Measurements from ENCODE around the gene CLDN16.

Gene CLDN16

DNA sequence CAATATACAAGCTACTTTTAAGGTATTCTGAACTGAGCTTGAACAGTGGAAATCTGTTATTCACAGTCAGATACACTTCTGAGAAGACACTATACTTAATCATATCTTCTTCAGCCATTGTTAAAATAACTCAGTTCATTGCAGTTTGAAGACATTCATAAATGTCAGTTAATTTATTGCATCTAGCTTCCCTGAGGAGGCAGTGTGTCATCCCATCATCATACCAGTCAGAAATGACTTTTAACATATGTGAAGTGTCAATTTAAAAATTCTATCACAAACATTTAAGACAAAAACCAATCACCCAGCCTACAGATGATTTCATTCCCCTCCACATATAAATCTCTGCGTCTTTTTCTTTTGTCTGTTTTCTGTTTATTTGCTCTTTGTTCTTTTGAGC is 54.3 kb downstream of the CLDN16 start:
- DNase-seq (ENCODE audit: low read depth in 2 of 2) = no peak

GRCh38 chr3:190443257-190443656 is 55.3 kb downstream of the CLDN16 start:
- DNase-seq (ENCODE audit: low read depth in 2 of 2) = no peak

- no peak for DNase-seq (ENCODE audit: low read depth in 2 of 2)
Measured at GRCh38 chr3:190444006-190444405, 56.0 kb downstream of the CLDN16 start.

DNA sequence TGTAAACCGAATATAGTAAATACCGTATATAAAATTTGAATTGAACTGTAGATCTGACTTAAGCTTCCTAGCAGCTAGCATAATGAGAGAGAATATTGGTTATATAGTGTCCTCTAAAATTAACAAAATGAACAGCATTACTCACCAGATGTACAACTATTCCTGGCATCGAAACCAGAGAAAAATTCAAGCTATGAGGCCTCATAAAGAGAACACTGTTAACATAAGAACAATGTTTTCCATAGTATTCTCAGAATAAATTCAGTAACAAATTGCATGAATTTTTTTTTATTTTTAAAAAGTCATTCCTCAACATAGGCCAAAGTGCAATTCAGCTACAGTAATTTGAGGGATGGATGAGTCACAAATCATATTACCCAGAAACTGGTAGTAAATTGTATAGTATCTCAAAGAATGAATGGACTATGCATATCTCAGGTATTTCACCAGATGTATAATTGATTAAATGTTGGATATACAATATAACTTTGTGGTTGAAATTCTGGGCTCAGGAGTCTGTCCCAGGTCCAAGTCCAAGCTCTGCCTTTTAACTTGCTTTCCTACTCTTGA is 56.7 kb downstream of the CLDN16 start:
- no peak for DNase-seq (ENCODE audit: low read depth in 2 of 2)

GRCh38 chr3:190446573-190447279 is 58.8 kb downstream of the CLDN16 start:
- DNase-seq (ENCODE audit: low read depth in 2 of 2) = no peak

- no peak for DNase-seq (ENCODE audit: low read depth in 2 of 2)
Measured at GRCh38 chr3:190448256-190448655, 60.3 kb downstream of the CLDN16 start.

DNA sequence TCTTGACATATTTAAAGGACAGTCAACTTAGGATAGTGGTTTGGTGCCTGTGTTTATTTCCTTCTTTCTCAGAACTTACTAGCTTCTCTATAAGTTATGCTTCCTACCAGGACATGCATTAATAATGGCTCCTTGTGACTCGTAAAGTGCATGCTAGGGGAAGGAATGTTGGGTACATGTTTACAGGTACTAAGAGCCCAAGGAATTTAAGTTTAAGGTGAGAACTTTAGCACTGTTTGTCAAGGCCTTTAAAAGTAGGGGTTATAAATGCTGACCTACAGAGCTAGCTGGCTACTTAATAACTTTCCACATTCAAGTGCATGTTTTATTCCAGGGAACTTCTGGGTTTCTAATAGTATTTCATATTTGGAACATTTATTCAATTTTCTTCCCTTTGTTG is 61.8 kb downstream of the CLDN16 start, which contains the start of gene TMEM207:
TMEM207 (minus strand) TSS at position 101 of the 400 bp plus-strand sequence; CDS start at position 9, 92 bp downstream.
- DNase-seq (ENCODE audit: low read depth in 2 of 2) = no peak

- DNase-seq (ENCODE audit: low read depth in 2 of 2) = no peak
Measured at GRCh38 chr3:190455828-190456227, 67.9 kb downstream of the CLDN16 start.

- no peak for DNase-seq (ENCODE audit: low read depth in 2 of 2)
Measured at GRCh38 chr3:190456770-190457169, 68.8 kb downstream of the CLDN16 start.

DNA sequence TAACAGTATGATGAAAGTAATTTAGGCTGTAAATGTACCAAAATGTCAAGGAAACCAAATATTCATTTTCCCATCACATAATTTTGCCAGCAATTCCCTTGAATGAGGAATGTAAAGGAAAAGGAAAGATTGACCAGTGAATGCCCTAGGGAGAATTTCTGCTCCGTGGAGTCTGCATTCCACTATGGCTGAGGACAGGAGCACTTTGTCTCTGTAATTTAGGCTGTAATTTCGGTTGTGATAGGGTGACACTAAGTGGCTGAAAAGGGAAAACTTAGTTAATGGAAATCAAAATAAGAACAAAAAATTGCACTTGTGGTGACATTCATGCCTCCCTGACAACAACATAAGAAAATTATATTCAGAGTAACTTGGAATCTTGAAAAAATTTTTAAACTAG is 70.1 kb downstream of the CLDN16 start:
- no peak for DNase-seq (ENCODE audit: low read depth in 2 of 2)

Measured in stimulated activated CD4-positive, alpha-beta T cell treated with anti-CD3 and anti-CD28 coated beads, Interleukin-1b, Interleukin-23, amount 100 ng/mL, for 4 hours (primary cell).